K562 (cell line): Measurements from ENCODE around the gene CCR6. TPM values are rescaled to one million over a fixed set of nuclear protein-coding genes. Genes with fewer than 3 reads are reported as not detected.

Source experiments
- ATAC-seq: fragments of 200-7000 bp; cut with Tn5 transposase; 3 replicates; pipeline ENCODE4 v1.9.1; 2020; ENCODE audit warnings: moderate library complexity
- BruUV-seq: library from RNA; stranded (reverse); fragments of 400-500 nt; replicated peaks from 2 replicates; lab custom pipeline; 2021; lab: Mats Ljungman, UMichigan
- CTCF ChIA-PET: fragments of 300-600 bp; formaldehyde crosslinking; extraction: SDS; loops from one replicate; lab custom pipeline; 2021; ENCODE audit warnings: low intra/inter-chr PET ratio; lab: Yijun Ruan, JAX
- POLR2A ChIA-PET: fragments of 300-600, 350-650 bp; sonication (Branson Sonifier 250); formaldehyde crosslinking; extraction: SDS; loops from one replicate; lab custom pipeline; 2021; ENCODE audit warnings: antibody characterized with exemption, inconsistent platforms; lab: Yijun Ruan, JAX
- DNase-seq, 4 experiments: peaks; one replicate each; pipeline versions ENCODE4 v3.0.0 to v3.0.0-alpha.2; 2011 to 2018; ENCODE audit warnings: low spot score in 3 of 4, mixed read lengths in 3 of 4; ENCODE audit errors: extremely low read depth in 1 of 4
- FAIRE-seq: peaks from 2 replicates; lab custom pipeline; 2011; peaks lifted over from hg19 to GRCh38; lab: Jason Lieb, UNC
- H2AFZ ChIP-seq: 2 replicates; pipeline ENCODE4 v1.6.0; 2011; ENCODE audit warnings: low read depth, low read length, control low read depth, inconsistent platforms
- H3K27ac ChIP-seq: fragments of 200-600 bp; 3 replicates; pipeline ENCODE4 v1.8.0; 2011; ENCODE audit warnings: low read depth, mild to moderate bottlenecking, control low read depth, inconsistent platforms, low read length, moderate library complexity, mixed read lengths; ENCODE audit errors: extremely low read depth
- H3K27me3 ChIP-seq, 2 experiments: fragments of 300-600 bp in 1 of 2; 2 replicates in 1 of 2; 3 replicates in 1 of 2; pipeline versions ENCODE4 v1.6.0 to v1.8.0; 2011; ENCODE audit warnings: inconsistent platforms in 2 of 2, low read length in 2 of 2, mild to moderate bottlenecking in 1 of 2, mixed read lengths in 1 of 2, moderate library complexity in 1 of 2; ENCODE audit not compliant: control insufficient read depth in 2 of 2, insufficient read depth in 2 of 2
- H3K36me3 ChIP-seq: fragments of 300-600 bp; 3 replicates; pipeline ENCODE4 v1.8.0; 2011; ENCODE audit warnings: mild to moderate bottlenecking, low read length, inconsistent platforms; ENCODE audit not compliant: control insufficient read depth, insufficient read depth
- H3K4me1 ChIP-seq, 2 experiments: fragments of 200-600 bp in 1 of 2; replicated peaks in 1 of 2; 2 replicates in 1 of 2; 3 replicates in 1 of 2; pipeline versions ENCODE4 v1.5.1 to v1.8.0; 2011; ENCODE audit warnings: inconsistent platforms in 2 of 2, low read length in 2 of 2, mild to moderate bottlenecking in 1 of 2, mixed read lengths in 1 of 2, moderate library complexity in 1 of 2; ENCODE audit not compliant: control insufficient read depth in 2 of 2, insufficient read depth in 2 of 2
- H3K4me2 ChIP-seq: 2 replicates; pipeline ENCODE4 v1.6.1; 2011; ENCODE audit warnings: low read length, control low read depth, inconsistent platforms, mixed read lengths; ENCODE audit not compliant: insufficient read depth
- H3K4me3 ChIP-seq: fragments of 200-600 bp; sonication (generic), shearing (Covaris generic); 2 replicates; pipeline ENCODE4 v1.5.1; 2016; ENCODE audit warnings: control low read depth, inconsistent platforms
- H3K79me2 ChIP-seq: fragments of 200-600 bp; 3 replicates; pipeline ENCODE4 v1.8.0; 2011; ENCODE audit warnings: low read length, inconsistent platforms; ENCODE audit not compliant: control insufficient read depth, insufficient read depth
- H3K9ac ChIP-seq, 2 experiments: 2 replicates each; pipeline versions ENCODE4 v1.6.0 to v1.6.1; 2011; ENCODE audit warnings: low read depth in 2 of 2, low read length in 2 of 2, control low read depth in 1 of 2, inconsistent platforms in 1 of 2, mild to moderate bottlenecking in 1 of 2, mixed read lengths in 1 of 2; ENCODE audit not compliant: insufficient read depth in 1 of 2
- H3K9me1 ChIP-seq: one replicate; pipeline ENCODE4 v1.6.0; 2011; ENCODE audit warnings: inconsistent platforms, mild to moderate bottlenecking, low read length, moderate library complexity; ENCODE audit not compliant: control insufficient read depth, insufficient read depth
- H3K9me3 ChIP-seq: replicated peaks from 2 replicates; pipeline ENCODE4 v1.5.1; 2011; ENCODE audit warnings: low read depth, low read length, inconsistent platforms; ENCODE audit not compliant: control insufficient read depth, insufficient read depth
- H4K20me1 ChIP-seq: replicated peaks from 2 replicates; pipeline ENCODE4 v1.6.1; 2011; ENCODE audit warnings: low read length, inconsistent platforms, mixed read lengths; ENCODE audit not compliant: control insufficient read depth, insufficient read depth
- PTRF ChIP-seq: fragments of 450-650 bp; IDR thresholded peaks from 2 replicates; pipeline ENCODE4 v1.6.1; 2016; ENCODE audit warnings: mild to moderate bottlenecking, missing genetic modification characterization, missing compliant biosample characterization
- SAP30 ChIP-seq: fragments of 200-600 bp; sonication (generic); IDR thresholded peaks from 2 replicates; pipeline ENCODE4 v1.6.1; 2012; ENCODE audit warnings: borderline replicate concordance, low read depth, mild to moderate bottlenecking, moderate library complexity, low read length, control low read depth, inconsistent platforms; ENCODE audit not compliant: insufficient read depth, poor library complexity, severe bottlenecking
- TAF15 ChIP-seq: fragments of 200-400 bp; formaldehyde crosslinking; IDR thresholded peaks from 2 replicates; pipeline ENCODE4 v1.6.1; 2017; ENCODE audit warnings: mild to moderate bottlenecking, low read depth, low read length, moderate library complexity
- TBP ChIP-seq: optimal IDR thresholded peaks from 2 replicates; pipeline ENCODE3; 2011; ENCODE audit warnings: low read depth, low read length, improper control_type of control experiment
- ZNF583 ChIP-seq: fragments of 250-450 bp; sonication (Bioruptor Pico); IDR thresholded peaks from 2 replicates; pipeline ENCODE4 v1.4.0; 2020
- WGBS: fragments of 100-300 bp; shearing (Covaris generic); methylation state at CpG from one replicate; pipeline ENCODE4 v1.1.6; 2016; ENCODE audit warnings: low coverage, mixed read lengths; ENCODE audit not compliant: insufficient coverage; ENCODE audit errors: missing lambda C conversion rate; 5-methylcytosine and 5-hydroxymethylcytosine counted together
- in situ Hi-C: fragments of 300-500 bp; cut with MboI; formaldehyde crosslinking; loops from 4 replicates; pipeline ENCODE4 v1.15.0; 2018; ENCODE audit warnings: inconsistent platforms, mixed read lengths
- intact Hi-C: fragments of 100-400 bp; cut with micrococcal nuclease; formaldehyde crosslinking; loops from 2 replicates; pipeline ENCODE4 v1.14.2; 2022
- polyA plus RNA-seq, 8 experiments: library from polyadenylated mRNA; depleted of rRNA in 4 of 8; stranded (reverse) in 5 of 8; unstranded in 3 of 8; fragments of >200 nt; fragmentation: Nextera tagmentation in 2 of 8; fragmentation: Illumina TruSeq in 1 of 8; extraction: Ambion mirVana in 2 of 8; extraction: Trizol in 1 of 8; gene quantifications; 2 replicates each; pipeline versions ENCODE4 v1.2.1 to v1.2.3, GENCODE V29; 2011 to 2014; ENCODE audit warnings: inconsistent platforms in 1 of 8, missing spikeins in 1 of 8
- total RNA-seq, 7 experiments: library from RNA; depleted of rRNA in 6 of 7; stranded (reverse); fragments of >200 nt in 6 of 7; fragmentation: Illumina TruSeq in 2 of 7; extraction: Trizol in 2 of 7; gene quantifications; 2 replicates each; pipeline versions ENCODE4 v1.2.1 to v1.2.3, GENCODE V29; 2011 to 2021; ENCODE audit warnings: low replicate concordance in 1 of 7
- TF ChIP-seq, protein P1 (sequence below): fragments of 450-650 bp; formaldehyde crosslinking; IDR thresholded peaks from 2 replicates; pipeline ENCODE4 v1.4.0; 2020; ENCODE audit warnings: mild to moderate bottlenecking, moderate library complexity
- TF ChIP-seq, protein P2 (sequence below): sonication (generic); formaldehyde crosslinking; IDR thresholded peaks from 2 replicates; pipeline ENCODE4 v1.8.1; 2022; ENCODE audit warnings: missing genetic modification reagents

Gene CCR6
- total and polyA plus RNA-seq, 9 of the 15 experiments (the other 6 are each of a cell fraction or from before 2014, with no cell fraction given): not detected

DNA sequence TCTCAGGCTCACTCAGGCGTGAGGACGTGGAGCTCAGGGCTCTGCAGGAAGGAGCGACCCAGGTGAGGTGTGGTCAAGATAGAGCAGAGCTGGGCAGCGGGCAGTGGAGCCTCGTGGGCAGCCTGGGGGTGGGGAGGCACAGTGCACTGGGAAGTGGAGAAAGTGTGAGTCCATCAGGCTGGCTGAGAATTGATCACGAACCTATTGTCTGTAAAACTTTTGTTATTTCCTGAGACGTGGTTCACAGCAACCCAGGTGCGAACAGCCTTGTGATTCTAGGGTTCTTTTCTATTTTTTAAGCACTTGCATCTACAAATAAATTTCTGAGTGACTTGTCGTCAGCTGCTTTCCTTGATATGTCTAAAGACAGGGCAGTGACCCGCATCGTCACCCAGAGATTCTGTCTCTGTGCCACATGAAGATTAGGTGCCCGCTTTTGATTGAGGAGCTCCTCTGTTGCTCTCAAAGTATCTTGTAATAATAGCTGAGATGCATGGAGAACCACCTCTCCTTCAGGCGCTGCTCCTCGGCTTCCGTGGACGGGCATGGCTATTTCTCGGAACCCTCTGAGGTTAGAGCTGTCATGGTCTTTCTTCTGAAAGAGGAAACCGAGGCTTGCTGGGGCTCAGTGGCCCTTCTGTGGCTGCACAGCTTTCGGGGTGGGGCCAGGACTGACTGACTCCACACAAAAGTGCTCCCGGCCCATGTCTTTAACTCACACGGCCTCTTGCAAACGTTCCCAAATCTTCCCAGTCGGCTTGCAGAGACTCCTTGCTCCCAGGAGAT, 662 bp upstream of the CCR6 start:
- no peak for ATAC-seq
- intact Hi-C loops (no loop called here), in situ Hi-C loops (no loop called here)
- H3K36me3 ChIP-seq: no peaks in the 10 kb centered on the region
- FAIRE-seq: no peak
- no peaks in the 10 kb centered on the region for H3K4me1 ChIP-seq
- no peak for DNase-seq
- no peak overlapping the region for H3K9ac ChIP-seq
- POLR2A ChIA-PET: interaction anchor here (0.6 kb wide), 1 partner anchor 528 kb away, joined by 3 read pairs; no protein-coding TSS in a partner anchor
- no peak overlapping the region for H2AFZ ChIP-seq
- H3K27me3 ChIP-seq: peaks cover 2 to 23% of the 10 kb centered on the region in 2 experiments; a peak in 4 of 5 replicates
- peaks cover 2% of the 10 kb centered on the region; the same call in 1 of the 2 replicates for H3K9me3 ChIP-seq
- H3K79me2 ChIP-seq: no peaks in the 10 kb centered on the region
- no TSS peak for BruUV-seq
- H3K4me2 ChIP-seq: no peak overlapping the region
- TF ChIP-seq, protein P1, sequence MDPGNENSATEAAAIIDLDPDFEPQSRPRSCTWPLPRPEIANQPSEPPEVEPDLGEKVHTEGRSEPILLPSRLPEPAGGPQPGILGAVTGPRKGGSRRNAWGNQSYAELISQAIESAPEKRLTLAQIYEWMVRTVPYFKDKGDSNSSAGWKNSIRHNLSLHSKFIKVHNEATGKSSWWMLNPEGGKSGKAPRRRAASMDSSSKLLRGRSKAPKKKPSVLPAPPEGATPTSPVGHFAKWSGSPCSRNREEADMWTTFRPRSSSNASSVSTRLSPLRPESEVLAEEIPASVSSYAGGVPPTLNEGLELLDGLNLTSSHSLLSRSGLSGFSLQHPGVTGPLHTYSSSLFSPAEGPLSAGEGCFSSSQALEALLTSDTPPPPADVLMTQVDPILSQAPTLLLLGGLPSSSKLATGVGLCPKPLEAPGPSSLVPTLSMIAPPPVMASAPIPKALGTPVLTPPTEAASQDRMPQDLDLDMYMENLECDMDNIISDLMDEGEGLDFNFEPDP: no peak
- no peak for TF ChIP-seq ZNF583 (CRISPR knock-in tag)
- TF ChIP-seq SAP30: no peak
- no peak for TF ChIP-seq TAF15
- no peak for TF ChIP-seq TBP
- TF ChIP-seq PTRF: no peak
- TF ChIP-seq, protein P2, sequence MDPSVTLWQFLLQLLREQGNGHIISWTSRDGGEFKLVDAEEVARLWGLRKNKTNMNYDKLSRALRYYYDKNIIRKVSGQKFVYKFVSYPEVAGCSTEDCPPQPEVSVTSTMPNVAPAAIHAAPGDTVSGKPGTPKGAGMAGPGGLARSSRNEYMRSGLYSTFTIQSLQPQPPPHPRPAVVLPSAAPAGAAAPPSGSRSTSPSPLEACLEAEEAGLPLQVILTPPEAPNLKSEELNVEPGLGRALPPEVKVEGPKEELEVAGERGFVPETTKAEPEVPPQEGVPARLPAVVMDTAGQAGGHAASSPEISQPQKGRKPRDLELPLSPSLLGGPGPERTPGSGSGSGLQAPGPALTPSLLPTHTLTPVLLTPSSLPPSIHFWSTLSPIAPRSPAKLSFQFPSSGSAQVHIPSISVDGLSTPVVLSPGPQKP (CRISPR knock-in tag): no peak
- TF ChIP-seq, all 486 proteins: peak for 0
- whole genome bisulfite sequencing: 2% methylated on average over 23 of the region's 23 CpGs
- Histone ChIP-seq H3K4me3 (no peak overlapping the region), H4K20me1 (no peaks in the 10 kb centered on the region), H3K9me1 (no peaks in the 10 kb centered on the region), H3K27ac (no peak overlapping the region)
- CTCF ChIA-PET: no interaction called here
